Measurements from ENCODE around the gene KSR1.

GRCh38 chr17:27566671-27567562 lies 110.7 kb downstream of the KSR1 start:
- TF ChIP-seq REST (IDR thresholded peaks at IDR 0.05; ENCODE audit: low read depth), result no peak
- no peak for TF ChIP-seq EP300 (IDR thresholded peaks at IDR 0.05; ENCODE audit: borderline replicate concordance)
